Measurements from ENCODE around the gene ADARB2. TPM values are rescaled to one million over a fixed set of nuclear protein-coding genes. Genes with fewer than 3 reads are reported as not detected.

Gene ADARB2
- total RNA-seq, 3 donors from 2014 or later (not counting 1 experiment from before 2014, with no cell fraction given), result 0.27 to 0.78 (median 0.40) TPM

GRCh38 chr10:1608408-1608807 is 128.9 kb downstream of the ADARB2 start:
- Histone ChIP-seq H3K9me3 (ENCODE audit: control insufficient read depth, insufficient read depth, low read length) (no peaks in the 10 kb centered on the region), H3K4me1 (ENCODE audit: control insufficient read depth, insufficient read depth, low read length) (no peaks in the 10 kb centered on the region), H3K4me3 (ENCODE audit: low read length) (no peak overlapping the region), H3K27ac (ENCODE audit: low read length) (no peak overlapping the region), H3K36me3 (ENCODE audit: control insufficient read depth, insufficient read depth, low read length) (no peaks in the 10 kb centered on the region), H3K27me3 (ENCODE audit: control insufficient read depth, insufficient read depth, low read length) (no peaks in the 10 kb centered on the region)
- 69% methylated on average over 3 of the region's 3 CpGs for WGBS (ENCODE audit: insufficient coverage)
- ATAC-seq, result no peak
- Mint-ChIP-seq H3K9me3 (no peaks in the 10 kb centered on the region), H3K27me3 (ENCODE audit: low read depth in 2 of 2) (peaks cover 35 to 44% of the 10 kb centered on the region in 2 donors), H3K4me1 (no peaks in the 10 kb centered on the region), H3K27ac (no peak overlapping the region), H3K36me3 (no peaks in the 10 kb centered on the region), H3K4me3 (no peak overlapping the region)
- DNase-seq, result no peak
- TF ChIP-seq, protein P1, sequence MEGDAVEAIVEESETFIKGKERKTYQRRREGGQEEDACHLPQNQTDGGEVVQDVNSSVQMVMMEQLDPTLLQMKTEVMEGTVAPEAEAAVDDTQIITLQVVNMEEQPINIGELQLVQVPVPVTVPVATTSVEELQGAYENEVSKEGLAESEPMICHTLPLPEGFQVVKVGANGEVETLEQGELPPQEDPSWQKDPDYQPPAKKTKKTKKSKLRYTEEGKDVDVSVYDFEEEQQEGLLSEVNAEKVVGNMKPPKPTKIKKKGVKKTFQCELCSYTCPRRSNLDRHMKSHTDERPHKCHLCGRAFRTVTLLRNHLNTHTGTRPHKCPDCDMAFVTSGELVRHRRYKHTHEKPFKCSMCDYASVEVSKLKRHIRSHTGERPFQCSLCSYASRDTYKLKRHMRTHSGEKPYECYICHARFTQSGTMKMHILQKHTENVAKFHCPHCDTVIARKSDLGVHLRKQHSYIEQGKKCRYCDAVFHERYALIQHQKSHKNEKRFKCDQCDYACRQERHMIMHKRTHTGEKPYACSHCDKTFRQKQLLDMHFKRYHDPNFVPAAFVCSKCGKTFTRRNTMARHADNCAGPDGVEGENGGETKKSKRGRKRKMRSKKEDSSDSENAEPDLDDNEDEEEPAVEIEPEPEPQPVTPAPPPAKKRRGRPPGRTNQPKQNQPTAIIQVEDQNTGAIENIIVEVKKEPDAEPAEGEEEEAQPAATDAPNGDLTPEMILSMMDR (IDR thresholded peaks at IDR 0.05), result no peak
- intact Hi-C loops (cut with micrococcal nuclease), result no loop called here

GRCh38 chr10:1607466-1607865 is 129.9 kb downstream of the ADARB2 start:
- H3K27ac ChIP-seq (ENCODE audit: low read length), result no peak overlapping the region
- no peaks in the 10 kb centered on the region for H3K27me3 ChIP-seq (ENCODE audit: control insufficient read depth, insufficient read depth, low read length)
- Mint-ChIP-seq H3K4me3 (no peak overlapping the region), H3K36me3 (no peaks in the 10 kb centered on the region), H3K27me3 (ENCODE audit: low read depth in 2 of 2) (peaks cover 35 to 44% of the 10 kb centered on the region in 2 donors), H3K9me3 (no peaks in the 10 kb centered on the region), H3K4me1 (no peaks in the 10 kb centered on the region), H3K27ac (no peak overlapping the region)
- ATAC-seq (no peak), DNase-seq (no peak)
- H3K4me3 ChIP-seq (ENCODE audit: low read length), result no peak overlapping the region
- no peaks in the 10 kb centered on the region for H3K36me3 ChIP-seq (ENCODE audit: control insufficient read depth, insufficient read depth, low read length)
- TF ChIP-seq, protein P1 (IDR thresholded peaks at IDR 0.05), result no peak
- no peaks in the 10 kb centered on the region for H3K4me1 ChIP-seq (ENCODE audit: control insufficient read depth, insufficient read depth, low read length)
- intact Hi-C loops (cut with micrococcal nuclease), result no loop called here
- H3K9me3 ChIP-seq (ENCODE audit: control insufficient read depth, insufficient read depth, low read length), result no peaks in the 10 kb centered on the region
- 90% methylated on average over 14 of the region's 14 CpGs for WGBS (ENCODE audit: insufficient coverage)

DNA sequence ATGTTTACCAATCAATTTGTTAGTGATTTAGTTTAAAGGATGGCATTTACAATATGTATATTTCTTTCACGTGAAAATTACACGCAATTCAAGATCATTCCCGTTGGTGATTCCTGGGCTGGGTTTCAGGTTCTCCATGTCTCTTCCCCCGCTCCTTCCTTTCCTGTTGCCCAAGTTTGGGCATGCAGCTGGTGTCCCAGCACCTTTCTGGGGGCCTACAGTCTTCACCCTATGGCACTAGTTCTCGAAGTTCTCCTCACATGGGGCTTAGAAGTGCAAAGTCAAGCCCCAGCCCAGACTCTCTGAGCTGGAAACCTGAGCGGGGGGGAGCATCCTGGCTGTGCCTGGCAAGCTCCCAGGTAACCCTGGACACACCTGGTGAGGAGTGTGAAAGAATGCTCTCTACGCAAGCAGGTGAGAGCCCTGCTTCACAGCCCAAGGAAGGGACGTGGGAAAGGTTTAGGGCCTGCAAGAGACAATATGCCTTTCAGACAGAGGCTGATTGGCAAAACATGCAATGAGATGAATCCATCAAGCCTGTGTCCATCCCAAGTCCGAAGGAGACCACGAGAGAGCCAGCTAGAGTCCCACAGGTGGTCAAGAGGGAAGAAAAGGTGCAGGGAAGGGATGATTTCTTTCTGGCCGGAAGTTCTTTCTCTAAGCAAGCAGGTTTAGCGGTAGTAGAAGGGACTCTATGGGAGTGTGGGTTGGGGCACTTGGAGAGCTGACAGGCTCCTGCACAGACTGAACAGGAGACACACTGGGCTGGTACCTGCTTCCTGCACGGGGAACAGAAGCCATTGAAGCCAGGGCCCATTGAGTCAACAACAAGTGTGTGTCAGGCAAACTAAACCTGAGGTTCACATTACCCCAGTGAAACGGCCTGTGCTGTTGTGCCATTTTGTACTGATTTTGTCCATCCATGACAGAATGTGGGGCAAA is 131.1 kb downstream of the ADARB2 start:
- DNase-seq, result no peak
- Mint-ChIP-seq H3K4me3 (no peak overlapping the region), H3K27ac (no peak overlapping the region), H3K36me3 (no peaks in the 10 kb centered on the region), H3K9me3 (no peaks in the 10 kb centered on the region), H3K4me1 (no peaks in the 10 kb centered on the region), H3K27me3 (ENCODE audit: low read depth in 2 of 2) (peaks cover 33 to 35% of the 10 kb centered on the region in 2 donors)
- Histone ChIP-seq H3K4me1 (ENCODE audit: control insufficient read depth, insufficient read depth, low read length) (no peaks in the 10 kb centered on the region), H3K4me3 (ENCODE audit: low read length) (no peak overlapping the region), H3K27ac (ENCODE audit: low read length) (no peak overlapping the region), H3K36me3 (ENCODE audit: control insufficient read depth, insufficient read depth, low read length) (no peaks in the 10 kb centered on the region), H3K27me3 (ENCODE audit: control insufficient read depth, insufficient read depth, low read length) (no peaks in the 10 kb centered on the region), H3K9me3 (ENCODE audit: control insufficient read depth, insufficient read depth, low read length) (no peaks in the 10 kb centered on the region)
- no peak for ATAC-seq
- WGBS (ENCODE audit: insufficient coverage), result 72% methylated on average over 14 of the region's 14 CpGs
- intact Hi-C loops (cut with micrococcal nuclease), result no loop called here
- TF ChIP-seq, protein P1 (IDR thresholded peaks at IDR 0.05), result no peak
